ENCODE data around the gene TRPM2.

- TF ChIP-seq NFYB (CRISPR knock-in tag; IDR thresholded peaks at IDR 0.05) (no peak), JUND (CRISPR knock-in tag; IDR thresholded peaks at IDR 0.05) (no peak), SOX6 (IDR thresholded peaks at IDR 0.05) (no peak), SOX6 (CRISPR knock-in tag; IDR thresholded peaks at IDR 0.05) (no peak), FOXA1 (IDR thresholded peaks at IDR 0.05) (no peak), FOXA1 (CRISPR knock-in tag; IDR thresholded peaks at IDR 0.05) (no peak)
- TF ChIP-seq, protein P1, sequence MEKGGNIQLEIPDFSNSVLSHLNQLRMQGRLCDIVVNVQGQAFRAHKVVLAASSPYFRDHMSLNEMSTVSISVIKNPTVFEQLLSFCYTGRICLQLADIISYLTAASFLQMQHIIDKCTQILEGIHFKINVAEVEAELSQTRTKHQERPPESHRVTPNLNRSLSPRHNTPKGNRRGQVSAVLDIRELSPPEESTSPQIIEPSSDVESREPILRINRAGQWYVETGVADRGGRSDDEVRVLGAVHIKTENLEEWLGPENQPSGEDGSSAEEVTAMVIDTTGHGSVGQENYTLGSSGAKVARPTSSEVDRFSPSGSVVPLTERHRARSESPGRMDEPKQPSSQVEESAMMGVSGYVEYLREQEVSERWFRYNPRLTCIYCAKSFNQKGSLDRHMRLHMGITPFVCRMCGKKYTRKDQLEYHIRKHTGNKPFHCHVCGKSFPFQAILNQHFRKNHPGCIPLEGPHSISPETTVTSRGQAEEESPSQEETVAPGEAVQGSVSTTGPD (CRISPR knock-in tag; IDR thresholded peaks at IDR 0.05): no peak
- TF ChIP-seq, protein P2, sequence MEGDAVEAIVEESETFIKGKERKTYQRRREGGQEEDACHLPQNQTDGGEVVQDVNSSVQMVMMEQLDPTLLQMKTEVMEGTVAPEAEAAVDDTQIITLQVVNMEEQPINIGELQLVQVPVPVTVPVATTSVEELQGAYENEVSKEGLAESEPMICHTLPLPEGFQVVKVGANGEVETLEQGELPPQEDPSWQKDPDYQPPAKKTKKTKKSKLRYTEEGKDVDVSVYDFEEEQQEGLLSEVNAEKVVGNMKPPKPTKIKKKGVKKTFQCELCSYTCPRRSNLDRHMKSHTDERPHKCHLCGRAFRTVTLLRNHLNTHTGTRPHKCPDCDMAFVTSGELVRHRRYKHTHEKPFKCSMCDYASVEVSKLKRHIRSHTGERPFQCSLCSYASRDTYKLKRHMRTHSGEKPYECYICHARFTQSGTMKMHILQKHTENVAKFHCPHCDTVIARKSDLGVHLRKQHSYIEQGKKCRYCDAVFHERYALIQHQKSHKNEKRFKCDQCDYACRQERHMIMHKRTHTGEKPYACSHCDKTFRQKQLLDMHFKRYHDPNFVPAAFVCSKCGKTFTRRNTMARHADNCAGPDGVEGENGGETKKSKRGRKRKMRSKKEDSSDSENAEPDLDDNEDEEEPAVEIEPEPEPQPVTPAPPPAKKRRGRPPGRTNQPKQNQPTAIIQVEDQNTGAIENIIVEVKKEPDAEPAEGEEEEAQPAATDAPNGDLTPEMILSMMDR (CRISPR knock-in tag; IDR thresholded peaks at IDR 0.05): no peak
Observed at GRCh38 chr21:44407493-44407892, 54.1 kb downstream of the TRPM2 start.

Data from HepG2 (cell line).